ENCODE measurements around the gene GFOD2.

GFOD2 gene

GRCh38 chr16:67628216-67628615 is 90.9 kb downstream of the GFOD2 start:
- Histone ChIP-seq H3K4me3 (ENCODE audit: low read depth in 1 of 2, low read length in 2 of 2) (no peak overlapping the region), H3K9ac (ENCODE audit: low read depth in 1 of 2, low read length in 2 of 2) (no peak overlapping the region), H3K9me3 (ENCODE audit: control insufficient read depth in 1 of 2, low read length in 2 of 2) (no peaks in the 10 kb centered on the region), H3K4me1 (ENCODE audit: control insufficient read depth in 1 of 2, insufficient read depth in 2 of 2, low read length in 2 of 2) (no peaks in the 10 kb centered on the region), H3K36me3 (ENCODE audit: control insufficient read depth in 1 of 2, insufficient read depth in 2 of 2, low read length in 2 of 2) (peaks cover 24 to 81% of the 10 kb centered on the region in 2 donors), H3K27me3 (ENCODE audit: control insufficient read depth in 1 of 2, insufficient read depth in 2 of 2, low read length in 2 of 2) (no peaks in the 10 kb centered on the region), H3K27ac (ENCODE audit: low read depth, low read length) (no peak overlapping the region)
